ENCODE results near the gene JUN.
"Not testable (repeated sequence)": the region's sequence is repeated elsewhere in the genome, so short reads cannot be mapped to it uniquely, and the experiment has no call there.

JUN gene

DNA sequence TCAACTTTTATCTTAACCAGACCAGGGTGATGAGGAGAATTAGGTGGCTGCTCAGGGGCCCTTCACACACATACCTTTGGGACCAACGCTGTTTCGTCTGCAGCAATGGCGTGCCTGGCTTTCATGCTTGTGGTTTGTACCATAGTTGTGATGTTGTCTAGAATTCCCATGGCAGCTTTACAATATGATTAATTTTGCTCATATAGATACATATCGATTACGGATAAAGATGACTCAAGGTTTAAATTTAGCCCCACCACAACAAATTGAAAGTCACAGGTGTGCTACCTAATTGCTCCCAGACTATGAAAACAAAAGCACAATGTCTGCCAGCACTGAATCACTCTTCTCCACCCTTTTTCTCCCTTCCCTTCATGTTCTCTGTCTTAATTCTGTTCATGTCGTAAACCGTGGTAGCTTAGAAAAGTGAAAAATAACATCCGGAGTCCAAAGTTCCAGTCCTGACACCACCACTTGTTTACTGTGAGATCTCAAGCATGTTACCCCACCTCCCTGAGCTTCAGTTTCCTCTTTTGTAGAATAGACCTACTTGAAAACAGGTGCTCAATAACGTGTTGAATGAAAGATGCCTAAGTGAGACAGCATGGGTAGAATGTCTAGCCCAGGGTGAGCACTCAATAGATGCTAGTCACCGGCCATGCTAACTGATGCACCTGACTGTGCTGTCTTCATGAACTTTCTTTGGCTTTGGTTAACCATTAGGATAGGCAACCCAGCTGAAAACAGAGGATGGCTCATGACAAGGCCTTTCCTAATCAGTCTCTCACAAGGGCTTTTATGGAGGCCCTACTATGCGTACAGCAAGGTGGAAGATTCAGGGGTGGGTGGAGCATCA is 22.1 kb upstream of the JUN start:
- no peak for DNase-seq

DNA sequence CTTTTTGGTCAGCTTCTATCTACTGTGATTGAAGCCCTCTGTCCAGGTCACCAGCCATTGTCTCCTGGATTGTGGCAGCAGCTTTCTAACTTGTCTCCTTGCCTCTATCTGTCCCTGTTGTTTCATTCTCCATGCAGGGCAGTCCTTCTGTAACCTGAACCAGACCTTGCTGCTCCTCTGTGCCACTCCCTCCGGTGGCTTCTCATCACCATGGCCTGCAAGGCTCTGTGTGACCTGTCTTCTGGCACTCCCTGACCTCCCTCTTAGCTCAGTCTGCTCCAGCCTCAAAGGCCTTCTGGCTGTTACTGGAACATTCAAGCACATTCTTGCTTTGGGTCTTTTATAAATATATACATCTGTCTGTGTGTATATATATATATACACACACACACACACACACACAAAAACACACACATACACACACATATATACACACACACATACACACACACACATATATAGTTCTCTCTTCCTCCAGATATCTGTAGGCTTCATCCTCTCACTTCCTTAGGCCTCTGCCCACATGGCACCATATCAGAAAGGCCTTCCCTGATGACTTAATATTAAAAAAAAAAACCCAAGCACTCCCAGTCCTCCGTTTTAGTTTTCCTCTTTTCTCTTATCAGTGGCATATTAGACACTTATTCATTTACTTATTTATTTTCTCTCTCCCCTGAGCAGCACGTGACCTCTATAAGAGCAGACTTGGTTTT is 21.2 kb upstream of the JUN start:
- DNase-seq, result no peak

DNA sequence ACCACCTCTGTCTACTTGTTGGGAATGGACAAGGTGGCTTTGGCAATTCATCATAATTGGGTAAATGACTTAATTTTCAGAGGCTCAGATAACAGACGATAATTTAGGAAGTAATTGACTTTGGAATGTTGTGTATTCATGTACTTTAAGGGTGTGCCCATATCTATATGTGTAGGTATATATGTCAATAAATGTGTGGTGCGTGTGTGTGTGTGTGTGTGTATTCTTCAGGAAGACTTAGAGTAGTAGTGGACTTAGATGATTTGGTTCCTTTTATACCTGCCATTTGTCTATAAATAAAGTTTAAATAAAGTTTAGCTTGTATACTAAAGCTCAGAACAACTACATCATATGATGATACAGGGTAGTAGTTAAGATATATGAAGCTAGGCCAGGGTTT is 20.0 kb upstream of the JUN start:
- no peak for DNase-seq

DNA sequence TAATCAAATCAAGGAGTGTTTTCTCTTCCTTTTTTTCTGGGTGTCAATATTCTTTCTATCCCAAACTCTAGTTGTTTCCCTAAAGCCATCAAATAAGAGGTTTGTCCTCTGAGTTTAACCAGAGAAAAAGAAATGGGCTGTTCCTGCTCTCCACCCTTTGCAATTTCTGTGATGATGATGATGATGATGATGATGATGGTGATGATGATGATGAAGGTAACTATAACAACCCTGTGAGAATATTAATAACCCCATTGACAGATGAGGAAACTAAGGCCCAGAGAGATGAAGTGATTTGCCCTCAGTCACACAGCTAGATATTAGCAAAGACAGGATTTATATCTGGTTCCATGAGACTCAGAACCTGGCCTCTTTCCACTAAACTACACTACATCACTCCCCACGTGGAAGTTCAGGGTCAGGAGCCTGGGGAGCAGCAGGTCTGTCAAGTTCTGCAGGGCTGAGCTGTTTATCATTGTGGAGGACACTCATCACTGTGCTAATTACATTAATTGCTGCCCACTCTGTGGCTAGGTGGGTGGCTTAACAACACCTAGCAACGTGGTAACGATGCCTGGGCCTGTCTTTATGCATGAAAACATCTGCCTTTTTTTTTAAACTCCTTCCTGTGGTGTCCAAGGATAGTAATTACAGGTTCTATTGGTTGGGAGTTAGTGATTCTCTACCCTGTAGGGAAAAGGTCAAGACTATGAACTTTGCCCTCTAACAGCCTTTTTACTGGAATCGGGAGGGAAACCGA is 19.0 kb upstream of the JUN start:
- DNase-seq, result peak; percentile 38

DNA sequence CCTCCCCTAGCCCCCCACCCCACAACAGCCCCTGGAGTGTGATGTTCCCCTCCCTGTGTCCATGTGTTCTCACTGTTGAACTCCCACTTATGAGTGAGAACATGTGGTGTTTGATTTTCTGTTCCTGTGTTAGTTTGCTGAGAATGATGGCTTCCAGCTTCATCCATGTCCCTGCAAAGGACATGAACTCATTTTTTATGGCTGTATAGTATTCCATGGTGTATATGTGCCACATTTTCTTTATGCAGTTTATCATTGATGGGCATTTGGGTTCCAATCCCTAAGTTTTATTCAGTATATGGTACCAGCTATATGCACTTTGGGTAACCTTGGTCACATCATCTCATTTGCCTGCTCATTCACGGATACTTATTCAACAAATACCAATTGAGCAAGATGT is 17.4 kb upstream of the JUN start:
- not testable (repeated sequence) for DNase-seq

DNA sequence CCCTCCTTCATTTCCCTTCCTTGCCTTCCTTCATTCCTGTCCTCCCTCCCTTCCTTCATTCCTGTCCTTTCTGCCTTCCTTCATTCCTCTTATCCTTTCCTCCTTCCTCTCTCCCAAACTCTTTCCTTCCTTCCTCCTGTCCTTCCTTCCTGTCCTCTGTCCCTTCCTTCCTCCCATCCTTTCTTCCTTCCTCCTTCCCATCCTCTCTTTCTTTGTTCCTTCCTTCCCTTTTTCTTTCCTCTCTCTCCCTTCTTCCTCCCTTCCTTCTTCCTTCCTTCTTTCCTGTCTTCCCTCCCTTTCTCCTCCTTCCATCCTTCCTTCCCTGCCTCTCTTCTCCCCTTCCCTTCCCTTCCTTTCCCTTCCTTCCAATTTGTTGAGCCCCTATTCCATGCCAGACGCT is 15.8 kb upstream of the JUN start:
- no peak for DNase-seq

DNA sequence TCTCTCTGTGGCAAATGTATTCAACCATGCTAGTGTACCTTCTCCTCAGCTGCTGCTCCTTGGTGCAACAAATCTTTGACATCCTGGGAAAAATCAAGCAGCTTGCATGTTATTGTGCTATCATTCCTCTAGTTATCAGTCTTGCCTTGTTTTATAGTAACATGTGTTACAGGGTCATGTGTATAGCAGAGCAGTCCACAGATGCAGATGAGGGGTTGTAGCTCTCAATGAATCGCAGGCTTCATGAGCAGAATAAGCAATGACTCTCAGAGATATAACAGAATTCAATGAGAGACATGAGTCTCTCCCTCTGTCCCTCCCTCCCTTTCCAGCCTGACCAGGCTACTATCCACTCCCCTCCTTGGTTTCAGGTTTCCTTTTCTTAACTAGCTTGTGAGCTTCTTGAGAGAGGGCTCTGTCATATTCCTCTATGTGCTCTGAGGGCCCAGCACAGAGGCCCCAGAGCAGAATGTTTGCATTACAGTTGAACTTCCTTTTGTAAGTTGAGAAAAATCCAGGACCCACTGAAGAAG is 15.1 kb upstream of the JUN start:
- DNase-seq, result no peak

DNA sequence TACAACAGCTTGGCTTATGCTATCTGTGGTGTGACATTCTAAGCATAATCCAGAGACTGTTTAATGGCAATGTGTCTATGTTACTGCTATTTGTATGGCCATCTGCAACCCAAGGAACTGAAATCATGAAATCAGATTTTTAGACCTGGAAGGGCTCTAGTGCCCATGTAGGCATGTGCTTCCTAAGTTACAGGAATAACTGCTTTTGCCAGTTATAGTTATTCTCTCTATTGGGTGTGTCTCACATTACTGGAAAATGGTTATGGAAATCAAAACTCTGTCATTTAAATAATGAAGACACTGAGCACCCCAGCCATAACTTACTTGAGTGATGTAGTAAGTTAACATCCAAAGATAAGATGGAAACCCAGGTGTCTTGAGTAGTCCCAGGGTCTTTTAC is 12.6 kb upstream of the JUN start:
- no peak for DNase-seq

DNA sequence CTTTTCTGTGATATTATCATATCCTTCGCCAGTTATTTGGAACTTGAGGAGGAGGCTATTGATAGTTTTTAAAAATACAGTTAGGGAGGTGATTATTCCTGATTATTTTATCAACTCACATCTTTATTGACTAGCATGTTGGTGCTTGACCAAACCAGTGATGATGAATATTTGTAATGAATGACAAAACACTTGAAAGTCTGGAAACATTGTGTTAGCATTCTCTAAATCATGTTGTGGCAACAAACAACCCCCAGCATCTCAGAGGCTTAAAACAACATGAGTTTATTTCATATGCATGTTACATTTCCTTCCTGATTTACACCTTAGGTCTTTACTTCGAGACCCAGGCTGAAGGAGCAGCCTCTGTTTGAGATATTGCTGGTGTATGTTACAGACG is 10.7 kb upstream of the JUN start:
- DNase-seq, result no peak

DNA sequence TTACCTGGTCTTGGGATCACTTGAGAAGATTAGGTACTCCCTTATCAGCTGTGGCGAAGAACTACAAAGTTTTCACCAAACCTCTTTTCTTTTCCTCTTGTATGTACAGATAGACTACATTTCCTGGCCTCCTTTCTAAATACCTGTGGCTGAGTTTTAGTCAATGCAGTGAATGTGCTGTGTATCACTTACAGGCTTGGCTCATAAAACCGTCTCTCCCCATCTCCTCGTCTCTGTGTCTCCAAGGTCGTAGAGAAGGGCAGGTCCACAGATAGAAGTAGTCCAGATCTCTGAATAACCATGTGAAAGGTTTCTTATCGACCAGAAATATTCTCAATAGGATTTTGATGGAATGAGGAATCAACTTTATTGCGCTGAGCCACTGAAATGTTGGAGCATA is 9.0 kb upstream of the JUN start:
- DNase-seq, result no peak

DNA sequence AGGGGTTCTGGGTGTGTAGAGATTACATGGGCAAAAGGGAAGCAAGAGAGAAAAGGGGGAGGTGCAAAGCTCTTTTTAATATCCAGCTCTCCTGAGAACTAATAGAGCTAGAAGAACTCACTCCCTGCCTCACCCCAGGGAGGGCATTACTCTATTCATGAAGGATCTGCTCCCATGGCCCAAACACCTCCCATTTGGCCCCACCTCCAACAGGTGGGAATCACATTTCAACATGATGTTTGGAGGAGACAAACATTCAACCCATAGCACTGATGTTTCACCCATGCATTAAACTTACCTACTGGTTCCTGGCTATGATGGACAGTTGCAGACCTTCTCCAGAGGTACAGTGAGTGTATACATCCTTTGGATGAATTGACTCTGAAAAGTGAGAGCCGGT is 7.3 kb upstream of the JUN start:
- DNase-seq, result no peak

DNA sequence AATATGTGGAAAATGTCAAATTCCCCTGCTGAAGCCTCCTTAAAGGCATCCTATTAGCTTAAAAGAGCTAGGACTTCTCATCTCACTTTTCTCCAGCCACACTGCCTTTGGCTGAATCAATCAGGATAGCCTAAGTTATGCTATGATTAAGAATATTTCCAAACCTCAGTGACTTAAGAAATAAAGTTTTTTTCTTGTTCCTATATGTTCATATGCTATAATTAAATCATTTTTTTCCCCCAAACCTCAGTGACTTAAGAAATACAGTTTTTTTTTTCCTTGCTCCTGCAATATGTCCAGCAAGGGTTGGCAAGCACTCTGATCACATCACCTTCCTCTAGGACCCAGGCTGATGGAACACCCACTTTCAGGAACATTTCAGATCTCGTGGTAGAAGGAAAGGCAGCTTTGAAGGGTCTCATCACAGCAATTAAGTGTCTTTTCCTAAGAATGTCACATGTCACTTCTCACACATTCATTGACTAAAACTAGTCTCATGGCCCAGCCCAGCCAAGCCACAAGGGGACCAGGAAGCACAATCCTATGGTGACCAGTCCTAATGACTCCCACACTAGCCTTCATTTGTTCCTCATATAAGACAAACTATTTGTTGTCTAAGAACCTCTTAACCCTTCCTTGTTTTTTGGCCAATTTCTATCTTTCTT is 6.3 kb upstream of the JUN start:
- DNase-seq, result no peak

DNA sequence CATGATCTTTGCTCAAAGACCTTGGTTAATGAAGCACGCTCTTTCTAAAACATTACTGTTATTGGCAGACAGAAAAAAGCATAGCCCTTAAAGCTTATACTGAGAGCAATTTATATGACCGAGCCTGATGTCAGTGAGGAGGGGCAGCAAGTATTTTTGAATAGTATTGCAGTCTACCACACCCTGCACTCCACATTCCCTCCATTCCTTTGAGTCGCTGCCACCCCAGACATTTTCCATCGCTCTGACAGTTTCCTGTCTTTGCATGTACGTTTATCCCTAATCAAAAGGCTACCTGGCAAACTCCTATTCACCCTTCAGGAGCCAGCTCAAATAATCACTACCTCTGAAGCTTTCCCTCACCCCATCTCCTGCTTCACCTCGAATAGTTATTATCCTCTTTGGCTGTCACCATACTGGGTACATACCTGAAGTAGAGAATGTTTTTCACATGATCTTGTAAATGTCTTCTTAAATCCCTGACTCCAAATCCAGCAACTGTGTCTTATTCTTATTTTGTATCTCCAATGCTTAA is 5.5 kb upstream of the JUN start:
- no peak for DNase-seq

DNA sequence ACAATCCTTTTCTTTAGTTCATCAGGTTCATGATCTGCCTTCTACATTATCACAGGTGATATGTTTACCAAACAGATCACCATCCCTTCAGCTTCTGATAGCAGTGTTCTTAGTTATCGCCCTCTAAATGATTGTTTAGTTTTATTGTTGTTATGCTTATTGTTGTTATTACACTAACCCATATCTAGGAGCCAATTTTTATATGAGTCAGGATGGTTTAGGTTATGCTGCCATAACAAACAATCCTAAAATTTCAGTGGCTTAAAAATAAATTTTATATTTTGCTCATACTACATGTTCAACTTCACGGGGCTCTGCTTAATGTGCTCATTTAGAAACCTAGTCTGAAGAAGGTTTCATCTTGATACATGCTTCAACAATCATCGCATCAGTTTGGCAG is 4.4 kb upstream of the JUN start:
- no peak for DNase-seq

DNA sequence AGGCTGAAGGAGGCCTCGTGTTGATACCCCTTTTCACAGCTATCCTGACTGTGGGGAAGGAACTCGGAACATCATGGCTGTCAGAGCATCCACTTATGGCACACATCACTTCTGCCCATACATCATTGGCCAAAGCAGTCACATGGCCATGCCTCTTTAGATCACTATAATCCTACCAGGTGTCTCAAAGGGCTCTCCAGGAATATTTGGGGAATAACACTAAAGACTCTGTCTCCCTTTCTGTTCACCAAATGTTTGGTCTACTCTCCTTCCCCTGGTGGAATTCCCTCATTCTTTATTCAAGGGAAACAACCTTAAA is 3.0 kb upstream of the JUN start:
- no peak for DNase-seq

DNA sequence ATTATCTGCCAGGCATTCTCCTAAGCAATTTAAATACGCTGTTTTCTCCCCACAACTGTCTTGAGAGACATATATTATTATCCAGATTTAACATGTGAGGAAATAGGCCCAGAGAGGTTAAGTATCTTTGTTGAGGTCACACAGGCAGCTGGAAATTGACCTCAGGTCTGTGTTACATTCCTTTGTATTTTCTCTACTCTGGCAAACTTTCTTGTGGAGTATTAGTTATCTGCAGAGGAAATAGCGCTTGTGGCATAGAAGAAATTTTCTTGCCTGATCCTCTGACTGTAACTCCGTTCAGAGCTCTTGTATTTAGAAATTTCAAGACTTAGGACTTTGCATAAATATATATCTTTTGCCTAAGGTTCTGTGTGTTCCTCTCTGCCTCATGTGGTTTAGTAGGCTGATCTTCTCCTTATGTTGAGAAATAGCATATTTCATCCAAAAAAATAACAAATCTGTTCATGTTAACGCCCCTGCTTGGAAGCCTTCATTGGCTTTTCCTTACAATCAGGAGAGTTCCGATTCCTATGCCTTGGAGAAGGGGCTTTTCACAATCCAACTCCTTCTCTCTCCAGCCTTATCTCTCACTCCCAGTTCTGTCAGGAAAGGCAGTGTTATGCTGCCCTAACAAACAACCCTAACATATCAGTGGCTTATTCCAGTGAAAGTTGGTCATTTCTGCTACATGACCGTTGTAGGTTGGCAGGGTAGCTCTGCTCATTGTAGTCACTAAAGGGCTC is 2.5 kb upstream of the JUN start:
- DNase-seq, result no peak

DNA sequence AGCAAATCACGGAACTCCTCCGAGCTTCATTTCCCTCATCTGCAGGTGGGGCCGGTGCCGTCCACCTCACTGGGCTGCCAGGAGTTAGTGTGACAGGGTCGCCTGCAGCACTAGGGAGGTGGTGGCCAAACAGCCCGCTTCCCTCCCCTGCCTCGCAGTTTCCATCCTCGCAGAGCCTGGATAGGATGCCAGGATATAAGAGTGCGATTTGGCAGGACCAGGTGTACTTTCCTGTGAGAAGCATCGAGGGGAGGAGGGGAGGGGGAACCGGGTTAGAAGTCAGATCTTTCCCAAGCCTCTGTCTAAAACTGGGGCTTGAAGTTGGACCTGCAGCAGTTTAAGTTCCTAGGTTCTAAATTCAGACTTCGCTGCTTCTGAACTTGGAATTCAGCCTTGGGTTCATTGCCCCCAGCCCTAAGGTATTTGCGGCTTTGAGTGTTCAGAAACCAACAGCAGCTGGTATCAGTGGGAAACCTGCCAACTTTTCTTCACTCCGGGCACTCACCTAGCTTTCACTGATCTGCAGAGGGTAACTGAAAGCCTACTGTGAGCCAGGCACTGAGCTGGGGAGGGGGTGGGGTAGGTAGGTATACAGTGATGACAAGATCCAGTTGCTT is 1.7 kb upstream of the JUN start:
- DNase-seq, result no peak

DNA sequence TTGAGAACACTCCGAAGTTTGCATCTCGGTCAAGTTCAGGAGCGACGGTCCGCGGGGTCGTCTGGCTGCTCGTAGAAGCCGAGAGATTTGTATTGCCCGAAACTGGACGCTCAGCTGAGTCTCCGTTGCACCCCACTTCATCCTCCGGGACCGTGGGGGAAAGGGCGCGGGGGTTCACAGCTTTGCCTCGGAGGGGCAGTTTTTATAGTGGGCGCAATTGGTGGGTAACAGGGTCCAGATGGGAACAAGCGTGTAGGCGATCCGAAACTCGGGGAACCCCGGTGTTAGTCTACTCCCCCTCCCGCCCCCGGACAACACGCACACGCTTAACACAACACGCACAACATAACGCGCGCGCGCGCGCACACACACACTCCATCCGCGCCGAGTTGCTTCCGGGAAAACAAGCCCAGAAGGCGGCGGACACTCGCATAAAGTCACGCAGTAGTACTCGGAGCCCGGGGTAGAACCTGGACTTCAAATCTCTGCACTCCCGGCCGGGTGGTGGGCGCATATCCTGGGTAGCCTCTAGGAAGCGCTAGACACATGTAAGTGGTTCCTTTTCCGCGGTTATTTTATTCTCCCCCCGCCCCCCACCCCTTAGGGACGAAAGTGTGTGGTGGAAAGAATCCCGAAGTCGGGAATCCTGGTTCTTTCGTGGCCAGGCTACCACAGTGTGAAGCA is 1.1 kb upstream of the JUN start:
- DNase-seq, result peak; percentile 63

DNA sequence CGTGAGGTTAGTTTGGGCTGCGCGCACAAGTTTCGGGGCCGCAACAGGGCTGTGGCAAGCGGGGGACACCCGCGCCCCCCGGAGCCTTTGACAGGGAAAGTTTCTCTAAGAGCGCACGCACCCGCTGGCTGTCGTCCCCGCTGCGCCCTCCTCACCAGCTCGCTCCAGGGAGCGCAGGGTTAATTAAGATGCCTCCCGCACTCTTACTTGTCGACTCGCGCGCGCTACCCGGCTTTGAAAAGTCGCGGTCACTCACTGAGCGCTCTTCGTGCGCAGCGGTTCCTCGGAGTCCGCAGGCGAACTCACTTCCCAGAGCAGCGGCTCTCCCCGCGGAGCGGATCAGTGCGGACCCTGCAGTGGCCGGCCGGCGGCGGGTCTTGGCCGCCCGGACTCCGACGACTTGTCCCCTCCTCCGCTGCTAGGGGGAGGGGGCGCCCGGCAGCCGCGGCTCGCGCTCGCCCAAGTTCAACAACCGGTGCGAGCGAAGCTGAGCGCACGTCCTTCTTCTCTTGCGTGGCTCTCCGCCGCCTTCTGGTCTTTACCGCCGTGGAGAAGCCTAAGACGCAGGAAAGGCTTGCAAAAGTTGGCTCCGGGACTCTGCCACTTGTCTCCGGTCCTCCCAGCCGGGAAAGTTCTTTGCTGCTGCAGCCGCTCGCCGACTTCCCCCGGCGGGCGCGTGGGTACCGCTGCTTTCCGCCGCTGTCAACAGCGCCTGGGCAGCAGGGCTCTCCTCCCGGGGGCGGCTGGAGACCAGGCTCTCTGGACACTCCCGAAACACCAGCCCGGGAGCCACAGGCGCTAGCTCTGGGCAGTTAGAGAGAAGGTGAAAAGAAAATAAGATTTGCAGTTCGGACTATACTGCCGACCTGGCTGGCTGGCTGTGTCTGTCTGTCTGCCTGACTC is 506 bp downstream of the JUN start:
- no peak for DNase-seq
